Cardiac fibroblast (primary cell): Measurements from ENCODE around the gene NCMAP.

Source experiments
- DNase-seq, 2 donors: peaks; one replicate each; pipeline versions ENCODE4 v3.0.0 to v3.0.0-alpha.2; 2010; ENCODE audit warnings: low read depth in 2 of 2
- H3K4me3 ChIP-seq, 2 donors: replicated peaks in 1 of 2; 1 replicate in 1 of 2; 2 replicates in 1 of 2; pipeline ENCODE4 v1.5.1; 2011; ENCODE audit warnings: low read depth in 2 of 2, low read length in 2 of 2, mild to moderate bottlenecking in 2 of 2, moderate library complexity in 1 of 2
- CTCF ChIP-seq: IDR thresholded peaks from one replicate; pipeline ENCODE4 v1.5.1; 2011; ENCODE audit warnings: low read depth, mild to moderate bottlenecking, low read length, inconsistent platforms

Gene NCMAP

GRCh38 chr1:24584171-24584647, 28.3 kb downstream of the NCMAP start:
- no peak for DNase-seq
- no peak for TF ChIP-seq CTCF
- no peak overlapping the region for H3K4me3 ChIP-seq

- H3K4me3 ChIP-seq = no peak overlapping the region
- DNase-seq = no peak
- no peak for TF ChIP-seq CTCF
Measured at GRCh38 chr1:24586119-24586518, 30.2 kb downstream of the NCMAP start.

GRCh38 chr1:24586970-24587820, 31.3 kb downstream of the NCMAP start:
- H3K4me3 ChIP-seq = no peak overlapping the region
- TF ChIP-seq CTCF = peak; percentile 77
- peak; percentile 64 to 69 for DNase-seq

GRCh38 chr1:24588573-24588972, 32.7 kb downstream of the NCMAP start:
- no peak overlapping the region for H3K4me3 ChIP-seq
- DNase-seq = no peak
- TF ChIP-seq CTCF = no peak

- no peak for TF ChIP-seq CTCF
- no peak overlapping the region for H3K4me3 ChIP-seq
- DNase-seq = no peak
Measured at GRCh38 chr1:24589200-24589599, 33.3 kb downstream of the NCMAP start.

- H3K4me3 ChIP-seq = no peak overlapping the region
- no peak for TF ChIP-seq CTCF
- DNase-seq = no peak
Measured at GRCh38 chr1:24591781-24592180, 35.9 kb downstream of the NCMAP start.

- TF ChIP-seq CTCF = no peak
Measured at GRCh38 chr1:24594328-24594598, 38.4 kb downstream of the NCMAP start.

More at GRCh38 chr1:24594328-24594598, 38.4 kb downstream of the NCMAP start:
- DNase-seq = no peak
- H3K4me3 ChIP-seq = no peak overlapping the region
